GM15510 (cell line): ENCODE results near the gene MCU.

Experiments used
- POLR2A ChIP-seq: IDR thresholded peaks from 3 replicates; pipeline ENCODE4 v1.6.1; 2011; ENCODE audit warnings: borderline replicate concordance; ENCODE audit not compliant: insufficient read length; ENCODE audit errors: extremely low read depth

Gene MCU

DNA sequence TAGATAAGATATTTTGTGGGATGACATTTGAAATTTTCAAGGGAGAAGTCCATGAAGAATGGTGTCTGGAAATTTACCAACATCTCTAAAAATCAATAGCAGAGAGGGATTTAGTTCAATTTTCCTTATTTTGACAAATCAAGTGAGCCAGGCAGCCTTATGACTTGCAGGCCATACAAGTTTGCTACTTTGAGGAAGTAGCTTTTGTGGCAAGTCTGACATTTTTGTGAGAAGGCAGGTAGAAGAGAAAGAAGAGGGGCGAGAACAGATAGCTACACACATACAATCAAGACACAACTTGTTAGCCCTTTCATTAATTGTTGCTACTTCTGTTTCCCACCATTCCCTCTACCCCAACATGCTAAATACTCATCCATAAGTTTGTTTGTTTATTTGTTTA lies 127.1 kb downstream of the MCU start:
- no peak for TF ChIP-seq POLR2A

DNA sequence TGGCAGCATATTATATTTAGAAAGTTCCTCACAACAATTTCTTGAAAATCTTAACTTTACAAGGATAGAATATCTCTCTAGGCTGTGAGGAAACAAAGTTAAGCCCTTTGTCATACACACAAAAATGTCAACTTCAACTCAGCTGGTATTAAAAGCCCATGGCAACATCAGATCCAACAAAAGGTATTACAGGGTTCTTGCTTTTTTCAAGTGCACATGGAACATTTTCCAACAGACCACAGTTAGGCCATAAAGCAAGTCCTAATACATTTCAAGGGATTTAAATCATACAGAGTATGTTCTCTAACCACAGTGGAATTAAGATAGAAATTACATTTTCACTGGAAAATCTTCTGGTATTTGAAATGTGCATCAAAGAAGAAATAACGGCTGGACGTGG lies 129.7 kb downstream of the MCU start:
- TF ChIP-seq POLR2A, result no peak

DNA sequence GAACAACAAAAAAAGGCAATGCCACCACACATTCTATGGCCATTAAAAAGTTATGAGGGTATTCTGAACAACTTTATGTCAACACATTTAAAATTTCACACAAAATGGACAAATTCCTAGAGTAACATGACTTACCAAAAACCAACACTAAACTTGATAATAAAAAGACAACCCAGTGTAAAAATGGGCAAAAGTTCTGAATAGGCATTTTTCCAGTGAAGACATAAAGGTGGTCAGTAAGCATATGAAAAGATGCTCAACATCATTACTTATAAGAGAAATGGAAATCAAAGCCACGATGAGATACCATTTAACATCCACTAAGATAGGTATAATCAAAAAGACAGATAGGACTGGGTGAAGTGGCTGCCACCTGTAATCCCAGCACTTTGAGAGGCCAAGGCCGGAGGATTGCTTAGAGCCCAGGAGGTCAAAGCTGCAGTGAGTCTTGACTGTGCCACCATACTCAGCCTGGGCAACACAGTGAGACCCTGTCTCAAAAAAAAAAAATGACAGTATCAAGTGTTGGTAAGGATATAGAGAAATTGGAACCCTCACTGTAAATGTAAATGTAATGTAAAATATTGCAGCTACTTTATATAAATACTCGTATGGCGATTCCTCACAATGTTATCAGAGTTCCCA lies 130.5 kb downstream of the MCU start:
- no peak for TF ChIP-seq POLR2A

DNA sequence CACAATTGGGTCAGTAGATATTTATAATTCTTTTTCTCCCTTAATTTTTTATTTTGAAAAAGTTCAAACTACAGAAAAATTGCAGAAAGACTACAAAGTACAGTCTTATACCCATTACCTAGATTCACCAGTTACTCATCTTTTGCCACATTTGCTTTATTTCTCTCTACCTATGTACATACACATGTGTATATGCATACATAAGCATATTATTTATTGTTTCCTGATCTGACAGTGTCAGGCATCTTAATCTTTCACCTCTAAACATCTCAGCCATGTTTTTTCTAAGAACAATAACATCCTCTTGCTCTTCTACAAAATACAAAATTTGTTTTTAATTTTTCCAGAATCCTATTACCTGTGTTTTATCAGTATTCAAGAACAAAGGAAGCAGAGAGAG lies 133.2 kb downstream of the MCU start:
- TF ChIP-seq POLR2A, result no peak

DNA sequence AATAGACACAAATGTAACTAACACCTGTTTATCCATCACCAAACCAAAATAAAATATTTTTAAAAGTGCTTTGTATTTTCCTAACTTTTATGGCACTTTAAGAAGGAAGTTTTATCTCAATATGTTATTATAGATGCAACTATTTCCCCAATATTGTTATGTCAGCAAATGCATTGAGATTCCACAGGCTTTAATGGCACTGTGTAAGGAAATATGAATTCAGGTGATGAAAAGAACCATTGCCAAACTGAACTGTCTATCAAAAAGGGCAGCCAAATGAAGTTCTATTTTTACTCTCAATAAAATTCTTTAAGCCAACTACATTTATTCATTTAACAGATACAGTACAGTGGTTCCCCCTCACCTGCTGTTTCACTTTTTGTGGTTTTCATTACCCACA lies 134.4 kb downstream of the MCU start:
- TF ChIP-seq POLR2A, result no peak

DNA sequence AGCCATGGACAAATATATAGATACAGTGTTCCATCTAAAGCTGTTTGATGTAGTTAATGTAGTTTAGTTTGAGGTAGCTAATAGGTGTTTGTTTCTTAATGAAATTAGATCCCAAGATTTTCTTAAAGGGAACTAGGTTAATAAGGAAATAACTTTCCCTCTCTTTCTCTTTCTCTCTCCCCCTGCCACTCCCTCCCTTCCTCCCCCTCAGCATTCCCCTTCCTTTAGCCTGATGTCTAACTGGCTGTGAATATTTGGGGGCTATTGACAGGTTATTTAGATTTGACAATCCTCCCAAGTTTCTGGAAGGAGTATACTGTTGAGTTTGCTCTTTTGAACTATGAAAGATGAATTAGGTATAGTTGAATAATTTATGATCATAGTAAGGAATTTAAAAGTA lies 136.4 kb downstream of the MCU start:
- TF ChIP-seq POLR2A, result no peak

DNA sequence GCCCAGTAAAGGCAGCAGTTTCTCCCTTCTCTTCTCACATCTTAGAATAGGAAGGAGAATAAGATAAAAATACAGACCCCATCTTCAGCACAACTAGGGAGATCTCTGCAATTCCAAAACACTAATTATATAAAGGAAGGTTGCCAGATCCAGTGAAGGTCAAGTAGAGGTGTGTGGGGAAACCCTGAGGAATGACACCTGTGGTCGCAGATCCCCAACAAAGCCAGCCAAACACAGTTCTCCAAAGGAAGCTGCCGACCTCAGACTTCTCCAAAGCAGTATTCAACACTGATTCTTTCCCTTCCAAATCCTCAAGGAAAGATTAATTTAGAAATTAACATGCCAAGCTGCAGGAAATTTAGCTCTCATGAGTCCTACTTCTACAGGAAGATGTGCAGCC lies 138.7 kb downstream of the MCU start:
- TF ChIP-seq POLR2A, result no peak

DNA sequence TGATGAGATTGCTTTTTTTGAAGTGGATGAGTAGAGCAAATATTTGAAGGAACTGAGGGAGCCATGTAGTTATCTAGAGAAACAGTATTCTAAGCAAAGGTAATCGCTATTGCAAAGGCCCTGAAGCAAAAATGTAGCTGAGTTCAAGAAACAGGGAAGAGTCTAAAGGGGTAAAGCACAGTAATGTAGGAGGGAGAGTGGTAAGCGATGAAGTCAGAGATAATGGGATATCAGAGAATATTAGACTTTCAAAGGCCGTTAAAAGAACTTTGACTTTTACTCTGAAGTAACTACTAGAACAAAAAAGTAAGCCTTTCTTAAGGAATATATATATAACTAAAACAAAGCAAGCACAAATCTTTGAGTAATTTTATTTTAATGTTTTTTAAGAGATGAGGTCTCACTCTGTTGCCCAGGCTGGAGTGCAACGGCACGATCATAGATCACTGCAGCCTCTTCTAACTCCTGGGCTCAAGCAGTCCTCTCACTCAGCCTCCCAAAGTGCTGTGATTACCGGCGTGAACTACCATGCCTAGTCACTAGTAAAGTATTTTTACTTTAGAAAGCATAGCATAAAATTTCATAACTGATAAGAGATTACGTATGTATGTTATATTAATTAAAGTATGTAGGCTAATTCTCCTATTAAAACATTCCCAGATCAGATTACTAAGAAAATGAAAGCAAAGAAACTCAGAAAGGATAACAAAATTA lies 139.9 kb downstream of the MCU start:
- no peak for TF ChIP-seq POLR2A

DNA sequence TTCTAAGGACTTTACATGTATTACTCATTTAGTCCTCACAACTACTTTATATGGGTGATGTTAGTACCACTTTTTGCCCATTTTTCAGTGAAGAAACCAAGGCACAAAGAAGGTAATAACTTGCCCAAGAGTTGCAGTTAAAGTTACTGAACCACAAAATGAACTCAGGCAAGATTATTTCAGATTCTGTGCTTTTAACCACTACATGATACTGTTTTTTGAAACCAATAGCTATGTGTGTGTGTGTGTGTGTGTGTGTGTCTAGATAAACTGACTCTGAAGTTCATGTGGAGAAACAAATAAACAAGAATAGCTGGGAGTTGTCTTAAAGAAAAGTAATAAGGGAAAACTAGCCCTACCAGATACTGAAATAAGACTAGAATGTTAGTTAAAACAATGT lies 140.8 kb downstream of the MCU start:
- TF ChIP-seq POLR2A, result no peak

DNA sequence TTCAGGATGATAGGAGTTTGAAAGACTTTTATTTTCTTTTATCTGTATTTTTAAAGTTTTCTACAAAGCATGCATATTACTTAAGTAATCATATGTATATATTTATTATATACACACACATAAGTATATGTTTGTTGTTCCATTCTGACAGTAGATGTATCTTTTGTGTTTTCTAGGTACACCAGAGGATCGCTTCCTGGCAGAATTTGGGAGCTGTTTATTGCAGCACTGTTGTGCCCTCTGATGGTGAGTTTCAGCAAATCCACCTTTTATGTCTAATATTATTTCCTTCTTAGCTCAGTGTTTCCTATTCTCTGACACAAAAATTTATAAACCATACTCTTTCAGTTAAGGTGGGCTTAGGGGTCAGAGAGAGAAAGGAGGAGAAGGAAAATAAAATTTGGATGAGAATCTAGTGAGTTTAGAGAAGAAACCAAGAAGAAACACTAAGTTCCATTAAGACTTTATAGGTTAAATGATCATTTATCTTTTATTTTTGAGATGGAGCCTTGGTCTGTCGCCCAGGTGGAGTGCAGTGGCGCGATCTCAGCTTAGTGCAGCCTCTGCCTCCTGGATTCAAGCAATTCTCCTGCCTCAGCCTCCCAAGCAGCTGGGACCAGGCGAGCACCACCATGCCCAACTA lies 142.4 kb downstream of the MCU start:
- TF ChIP-seq POLR2A, result no peak

DNA sequence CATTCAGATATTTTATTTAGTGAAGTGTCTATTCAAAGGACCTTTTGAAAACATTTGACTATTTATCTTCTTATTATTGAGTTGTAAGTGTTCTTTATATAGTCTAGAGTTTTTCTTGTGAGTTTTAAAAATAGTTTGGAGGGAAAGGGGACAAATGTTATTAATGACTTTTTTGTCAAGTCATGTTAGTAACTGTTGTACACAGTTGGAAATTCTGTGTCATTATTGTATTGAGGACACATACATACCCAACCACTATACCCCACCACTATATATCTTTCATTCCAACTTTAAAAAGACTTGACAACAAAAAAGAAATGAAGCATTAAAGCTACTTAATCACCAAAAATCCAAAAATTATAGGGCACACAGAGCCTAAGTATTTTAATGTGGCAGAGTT lies 148.4 kb downstream of the MCU start:
- TF ChIP-seq POLR2A, result no peak

DNA sequence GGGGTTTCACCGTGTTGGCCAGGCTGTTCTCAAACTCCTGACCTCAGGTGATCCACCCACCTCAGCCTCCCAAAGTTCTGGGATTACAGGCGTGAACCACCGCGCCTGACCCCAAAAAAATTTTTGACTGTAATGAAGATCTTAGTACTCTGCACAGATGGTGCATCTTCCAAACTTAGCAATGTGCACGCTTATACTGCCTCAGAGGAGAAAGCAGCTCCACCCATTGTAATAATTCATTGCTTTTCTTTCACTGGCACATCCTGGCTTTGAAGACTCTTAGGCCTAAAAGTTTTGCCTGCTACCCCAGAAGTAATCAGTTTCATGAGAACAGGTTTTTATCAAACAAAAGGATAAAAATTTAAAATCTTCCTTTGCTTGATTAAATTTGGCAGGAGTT lies 149.5 kb downstream of the MCU start:
- TF ChIP-seq POLR2A, result no peak

DNA sequence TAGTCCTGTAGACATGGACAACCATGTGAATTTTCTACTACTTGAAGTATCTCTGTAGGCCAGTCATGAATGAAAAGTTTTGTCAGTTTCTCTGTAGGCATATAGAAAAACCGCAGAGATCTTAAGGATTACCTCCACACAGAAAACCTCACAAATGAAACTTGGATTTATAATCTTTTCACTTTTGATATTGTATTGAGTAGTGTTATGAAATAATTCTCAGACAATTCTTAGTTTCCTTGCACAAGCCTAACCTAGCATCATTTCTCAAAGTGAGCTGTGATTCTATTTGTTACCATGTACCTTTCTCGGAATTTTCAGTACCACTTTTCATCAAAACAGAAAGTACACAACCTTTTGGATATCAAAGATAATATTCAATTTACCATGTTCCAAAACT lies 150.2 kb downstream of the MCU start:
- TF ChIP-seq POLR2A, result no peak

DNA sequence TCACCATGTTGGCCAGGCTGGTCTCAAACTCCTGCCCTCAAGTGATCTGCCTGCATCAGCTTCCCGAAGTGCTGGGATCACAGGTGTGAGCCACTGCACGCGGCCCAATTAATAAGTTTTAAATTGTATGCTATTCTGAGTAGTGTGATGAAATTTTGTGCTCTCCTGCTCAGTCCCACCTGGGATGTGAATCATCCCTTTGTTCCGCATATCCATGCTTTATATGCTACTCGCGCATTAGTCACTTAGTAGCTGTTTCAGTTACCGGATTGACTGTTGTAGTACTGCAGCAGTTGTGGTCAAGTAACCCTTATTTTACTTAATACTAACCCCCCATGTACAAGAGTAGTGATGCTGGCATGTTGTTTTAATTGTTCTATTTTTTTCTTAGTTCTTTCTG lies 154.3 kb downstream of the MCU start:
- TF ChIP-seq POLR2A, result no peak

DNA sequence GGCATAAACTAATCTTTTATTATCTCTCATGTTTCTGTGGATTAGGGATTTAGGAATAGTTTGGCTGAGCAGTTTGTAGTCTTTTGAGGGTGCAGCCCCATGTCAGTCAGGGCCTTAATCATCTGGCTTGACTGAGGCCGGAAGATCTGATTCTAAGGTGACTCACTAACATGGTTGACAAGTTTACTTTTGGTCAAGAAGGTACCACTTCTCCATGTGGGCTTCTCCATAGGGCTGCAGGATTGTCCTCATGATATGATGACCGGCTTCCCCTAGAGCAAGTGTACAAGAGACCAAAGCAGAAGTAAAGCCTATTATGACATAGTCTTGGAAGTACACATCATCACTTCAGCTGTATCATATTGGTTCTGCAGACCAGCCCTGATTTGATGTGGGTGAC lies 155.7 kb downstream of the MCU start:
- TF ChIP-seq POLR2A, result no peak

DNA sequence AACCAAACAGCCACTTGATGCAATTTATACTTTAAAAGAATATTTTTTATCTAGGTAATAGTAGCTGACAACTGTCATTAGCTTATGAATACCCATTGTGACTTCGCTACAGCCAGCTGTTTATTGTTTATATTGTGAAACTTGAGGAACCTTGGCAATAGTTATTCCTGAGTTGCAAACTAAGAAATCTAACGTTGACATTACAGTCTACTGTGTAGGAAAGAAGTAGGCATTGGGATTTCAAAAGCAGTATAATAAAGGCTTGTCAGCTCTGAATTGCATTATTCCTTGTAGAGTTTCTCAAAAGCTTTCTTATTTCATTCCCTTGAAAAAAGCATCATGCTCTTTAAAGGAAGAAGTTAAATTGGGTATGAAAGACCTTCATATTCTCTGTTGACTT lies 158.9 kb downstream of the MCU start:
- no peak for TF ChIP-seq POLR2A

DNA sequence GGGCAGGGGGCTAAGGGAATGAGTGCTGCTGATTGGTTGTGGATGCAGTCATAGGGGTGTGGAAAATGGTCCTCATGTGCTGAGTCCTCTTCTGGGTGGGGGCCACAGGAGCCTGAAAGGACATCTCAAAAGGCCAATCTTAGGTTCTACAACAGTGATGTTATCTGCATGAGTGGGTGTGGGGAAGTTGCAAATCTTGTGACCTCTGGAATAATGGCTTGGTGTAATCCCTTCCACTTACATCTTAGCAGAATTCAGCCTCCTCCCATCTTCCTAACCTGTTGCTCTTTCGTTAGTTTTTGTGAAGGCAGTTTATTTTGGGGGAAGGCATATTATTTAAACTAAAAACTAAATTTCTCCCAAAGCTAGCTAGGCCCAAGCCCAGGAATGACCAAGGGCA lies 159.6 kb downstream of the MCU start:
- no peak for TF ChIP-seq POLR2A

DNA sequence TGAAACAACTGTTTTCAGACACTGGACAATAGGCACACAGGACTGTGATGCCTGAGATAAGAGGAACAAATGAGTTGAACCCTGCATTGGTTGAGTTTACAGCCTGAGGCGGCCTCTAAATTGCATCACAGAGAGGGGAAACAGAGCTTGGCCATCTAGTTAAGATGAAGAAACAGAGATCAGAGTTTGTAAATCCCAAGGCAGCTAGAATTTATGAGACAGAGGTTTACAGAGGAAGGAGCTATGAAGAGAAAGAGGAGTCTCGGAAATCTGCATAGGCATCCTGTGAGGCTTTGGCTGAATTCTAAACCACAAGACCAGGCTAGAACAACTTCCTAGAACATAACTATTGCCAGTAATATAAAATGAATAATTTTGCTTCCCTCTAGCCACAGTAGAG lies 160.6 kb downstream of the MCU start:
- TF ChIP-seq POLR2A, result no peak
